ENCODE data around the gene SLC1A4.
"Not testable (repeated sequence)": the region's sequence is repeated elsewhere in the genome, so short reads cannot be mapped to it uniquely, and the experiment has no call there.

Gene SLC1A4

DNA sequence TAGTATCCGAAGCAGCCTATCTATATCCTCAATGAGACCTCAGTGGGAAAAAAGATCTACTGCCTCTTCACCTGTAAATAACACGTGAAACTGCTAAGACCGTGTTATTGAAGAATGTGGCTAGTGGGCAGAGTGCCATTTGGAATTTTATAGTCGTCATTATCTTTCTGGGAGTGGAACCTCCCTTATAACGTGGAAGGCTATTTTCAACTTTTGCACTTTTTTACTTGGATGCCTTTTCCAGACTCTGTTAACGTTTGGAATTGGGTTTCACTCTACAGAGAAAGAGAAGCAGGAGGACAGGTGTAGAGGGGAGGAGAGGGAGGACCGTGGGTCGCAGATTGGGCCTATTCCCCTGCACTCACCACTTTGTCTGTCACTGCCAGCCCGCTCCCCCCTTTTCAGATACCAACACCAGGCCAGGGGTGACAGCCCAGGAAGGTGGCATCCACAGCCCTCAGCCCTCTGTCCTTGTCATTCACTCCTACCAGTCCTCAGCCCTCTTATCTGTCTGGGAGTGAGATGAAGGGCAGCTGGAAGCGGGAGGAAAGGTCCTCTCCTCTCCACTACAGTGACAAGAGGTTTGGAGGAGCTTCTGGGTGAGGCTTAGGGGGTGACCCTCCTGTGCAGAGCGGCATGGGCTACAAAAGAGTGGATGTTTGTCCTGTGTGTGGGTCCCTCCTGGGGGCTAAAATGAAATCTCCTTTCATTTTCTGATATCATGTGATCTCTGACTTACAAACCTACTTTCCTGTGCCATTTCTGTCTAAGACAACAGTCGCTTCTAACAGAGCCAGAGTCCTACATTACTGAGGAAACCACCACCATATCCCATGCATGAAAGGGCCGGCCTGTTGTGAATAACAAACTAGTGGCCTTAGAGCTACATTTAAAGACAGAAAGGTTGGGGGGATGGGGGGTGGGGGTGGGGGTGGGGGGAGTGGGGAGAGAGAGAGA lies 43.1 kb downstream of the SLC1A4 start:
- DNase-seq (ENCODE audit: low spot score), result no peak
- in situ Hi-C loops (cut with MboI; ENCODE audit: low pct_unique_long_range_greater_than_20kb, low sequenced_read_pairs, unreplicated experiment), result loop anchor here (25.0 kb wide), 3 partner anchors 120 to 695 kb away; no protein-coding TSS in a partner anchor
- TF ChIP-seq, protein P1, sequence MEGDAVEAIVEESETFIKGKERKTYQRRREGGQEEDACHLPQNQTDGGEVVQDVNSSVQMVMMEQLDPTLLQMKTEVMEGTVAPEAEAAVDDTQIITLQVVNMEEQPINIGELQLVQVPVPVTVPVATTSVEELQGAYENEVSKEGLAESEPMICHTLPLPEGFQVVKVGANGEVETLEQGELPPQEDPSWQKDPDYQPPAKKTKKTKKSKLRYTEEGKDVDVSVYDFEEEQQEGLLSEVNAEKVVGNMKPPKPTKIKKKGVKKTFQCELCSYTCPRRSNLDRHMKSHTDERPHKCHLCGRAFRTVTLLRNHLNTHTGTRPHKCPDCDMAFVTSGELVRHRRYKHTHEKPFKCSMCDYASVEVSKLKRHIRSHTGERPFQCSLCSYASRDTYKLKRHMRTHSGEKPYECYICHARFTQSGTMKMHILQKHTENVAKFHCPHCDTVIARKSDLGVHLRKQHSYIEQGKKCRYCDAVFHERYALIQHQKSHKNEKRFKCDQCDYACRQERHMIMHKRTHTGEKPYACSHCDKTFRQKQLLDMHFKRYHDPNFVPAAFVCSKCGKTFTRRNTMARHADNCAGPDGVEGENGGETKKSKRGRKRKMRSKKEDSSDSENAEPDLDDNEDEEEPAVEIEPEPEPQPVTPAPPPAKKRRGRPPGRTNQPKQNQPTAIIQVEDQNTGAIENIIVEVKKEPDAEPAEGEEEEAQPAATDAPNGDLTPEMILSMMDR (IDR thresholded peaks at IDR 0.05; ENCODE audit: extremely low read depth, insufficient read depth, missing control alignments), result no peak

DNA sequence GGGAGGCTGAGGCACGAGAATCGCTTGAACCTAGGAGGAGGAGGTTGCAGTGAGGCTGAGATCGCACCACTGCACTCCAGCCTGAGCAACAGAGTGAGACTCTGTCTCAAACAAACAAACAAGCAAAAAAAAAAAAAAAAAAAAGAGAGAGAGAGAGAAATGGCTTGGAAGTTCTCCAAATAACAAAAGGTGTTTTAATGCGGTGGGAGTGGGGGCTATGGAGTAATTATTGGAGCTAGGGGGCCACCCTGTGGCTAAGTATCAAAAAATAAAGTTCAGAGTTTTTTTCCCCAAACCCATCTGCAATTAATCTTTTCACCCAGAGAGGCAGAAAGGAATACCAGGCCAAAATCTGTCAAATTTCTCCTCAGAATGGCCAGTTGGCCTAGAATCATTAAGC lies 44.0 kb downstream of the SLC1A4 start:
- TF ChIP-seq, protein P1 (IDR thresholded peaks at IDR 0.05; ENCODE audit: extremely low read depth, insufficient read depth, missing control alignments), result peak; percentile 25
- DNase-seq (ENCODE audit: low spot score), result no peak
- in situ Hi-C loops (cut with MboI; ENCODE audit: low pct_unique_long_range_greater_than_20kb, low sequenced_read_pairs, unreplicated experiment), result loop anchor here (25.0 kb wide), 3 partner anchors 121 to 696 kb away; no protein-coding TSS in a partner anchor

DNA sequence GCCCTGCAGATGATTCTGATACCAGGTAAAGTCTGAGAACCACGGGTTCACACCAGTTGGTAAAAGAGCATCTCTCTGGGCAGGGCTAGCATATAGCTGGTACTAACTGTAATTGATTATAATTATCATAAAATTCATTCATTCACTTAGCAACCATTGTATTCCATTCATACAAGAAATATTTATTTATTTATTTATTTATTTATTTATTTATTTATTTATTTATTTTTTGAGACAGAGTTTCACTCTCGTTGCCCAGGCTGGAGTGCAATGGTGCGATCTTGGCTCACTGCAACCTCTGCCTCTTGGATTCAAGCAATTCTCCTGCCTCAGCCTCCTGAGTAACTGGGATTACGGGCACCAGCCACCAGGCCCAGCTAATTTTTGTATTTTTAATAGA lies 44.5 kb downstream of the SLC1A4 start:
- in situ Hi-C loops (cut with MboI; ENCODE audit: low pct_unique_long_range_greater_than_20kb, low sequenced_read_pairs, unreplicated experiment), result loop anchor here (25.0 kb wide), 3 partner anchors 121 to 696 kb away; no protein-coding TSS in a partner anchor
- not testable (repeated sequence) for DNase-seq (ENCODE audit: low spot score)

DNA sequence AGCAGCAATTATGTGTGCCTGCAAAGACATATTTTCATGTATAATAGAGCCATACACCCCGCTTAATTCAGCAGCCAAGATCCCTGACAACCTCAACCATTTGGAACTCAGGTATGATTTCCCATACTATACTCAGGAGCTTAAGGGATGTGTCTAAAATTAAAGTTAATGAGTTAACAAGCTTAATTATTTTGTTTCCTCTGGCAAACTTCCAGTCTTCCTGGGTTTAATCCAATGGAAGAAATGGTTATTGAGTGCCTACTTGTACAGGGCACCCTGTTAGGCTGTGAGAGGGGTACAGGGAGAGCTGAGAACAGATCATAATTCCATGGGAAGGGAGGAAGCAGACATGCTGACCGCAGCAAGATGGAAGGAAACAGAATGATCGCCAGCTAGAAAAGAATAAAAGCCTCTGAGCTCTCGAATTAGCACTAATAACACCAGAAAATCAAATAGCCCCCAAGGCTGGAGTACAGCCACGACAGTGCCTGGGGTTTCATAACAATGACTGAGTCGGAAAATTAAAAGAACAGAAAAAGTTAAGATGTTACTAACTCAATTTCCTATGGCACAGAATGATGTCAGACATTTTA lies 46.2 kb downstream of the SLC1A4 start:
- in situ Hi-C loops (cut with MboI; ENCODE audit: low pct_unique_long_range_greater_than_20kb, low sequenced_read_pairs, unreplicated experiment), result loop anchor here (25.0 kb wide), 3 partner anchors 123 to 698 kb away; no protein-coding TSS in a partner anchor
- no peak for DNase-seq (ENCODE audit: low spot score)
- TF ChIP-seq, protein P1 (IDR thresholded peaks at IDR 0.05; ENCODE audit: extremely low read depth, insufficient read depth, missing control alignments), result no peak

DNA sequence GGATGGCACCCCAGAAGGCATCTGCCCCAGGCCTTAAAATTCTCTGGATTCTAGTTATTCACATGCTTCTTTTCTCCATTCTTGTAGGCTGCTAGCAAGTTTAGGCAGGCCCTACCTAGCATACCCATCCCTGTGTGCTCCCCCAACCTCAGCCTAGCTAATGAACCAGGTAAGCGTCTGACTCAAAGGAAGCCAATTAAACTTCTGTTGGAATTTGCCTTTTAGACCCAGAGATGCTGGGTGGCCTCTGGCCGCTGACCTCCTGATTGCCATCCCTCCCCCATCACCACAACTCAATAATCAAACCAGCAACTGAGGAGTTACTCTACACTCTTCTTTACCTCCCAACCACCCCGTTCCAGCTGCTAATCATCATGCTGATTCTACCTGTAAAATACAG lies 48.0 kb downstream of the SLC1A4 start:
- no peak for DNase-seq (ENCODE audit: low spot score)
- TF ChIP-seq, protein P1 (IDR thresholded peaks at IDR 0.05; ENCODE audit: extremely low read depth, insufficient read depth, missing control alignments), result no peak
- in situ Hi-C loops (cut with MboI; ENCODE audit: low pct_unique_long_range_greater_than_20kb, low sequenced_read_pairs, unreplicated experiment), result loop anchor here (25.0 kb wide), 3 partner anchors 125 to 700 kb away; no protein-coding TSS in a partner anchor

DNA sequence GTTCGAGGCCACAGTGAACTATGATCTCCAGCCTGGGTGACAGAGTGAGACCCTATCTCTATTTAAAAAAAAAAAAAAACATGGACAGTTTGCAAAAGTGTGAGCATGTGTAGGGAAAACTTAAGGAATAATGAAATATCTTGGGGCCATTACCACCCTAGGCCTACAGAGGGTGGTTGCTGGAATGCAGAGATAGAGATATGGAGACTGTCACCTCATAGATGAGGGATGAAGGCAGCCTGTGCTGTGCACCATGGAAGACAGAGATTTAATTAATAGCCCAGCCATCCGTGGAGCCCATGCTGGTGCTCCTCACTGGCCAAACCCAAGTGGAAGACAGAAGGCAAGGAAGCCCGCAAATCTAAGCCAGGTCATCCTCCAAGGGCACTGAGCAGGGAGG lies 50.4 kb downstream of the SLC1A4 start:
- TF ChIP-seq, protein P1 (IDR thresholded peaks at IDR 0.05; ENCODE audit: extremely low read depth, insufficient read depth, missing control alignments), result no peak
- no peak for DNase-seq (ENCODE audit: low spot score)
- in situ Hi-C loops (cut with MboI; ENCODE audit: low pct_unique_long_range_greater_than_20kb, low sequenced_read_pairs, unreplicated experiment), result loop anchor here (25.0 kb wide), 3 partner anchors 127 to 702 kb away; no protein-coding TSS in a partner anchor
